Testis (tissue), 3 donors: Measurements from ENCODE around the gene SPIN1. TPM values are rescaled to one million over a fixed set of nuclear protein-coding genes. Genes with fewer than 3 reads are reported as not detected.

Experiments
- DNase-seq: peaks from one replicate; pipeline ENCODE4 v3.0.0-alpha.2; 2019
- H3K27ac ChIP-seq, 2 donors: fragments of 200-600 bp; sonication (generic); one replicate each; pipeline ENCODE4 v1.5.1; 2019
- H3K27me3 ChIP-seq: fragments of 200-600 bp; sonication (generic); one replicate; pipeline ENCODE4 v1.5.1; 2019
- H3K36me3 ChIP-seq: fragments of 200-600 bp; sonication (generic); one replicate; pipeline ENCODE4 v1.5.1; 2017; ENCODE audit warnings: low read depth; ENCODE audit errors: missing control alignments
- H3K4me1 ChIP-seq: fragments of 200-600 bp; sonication (generic); one replicate; pipeline ENCODE4 v1.5.1; 2019
- H3K4me3 ChIP-seq, 2 donors: fragments of 200-600 bp; sonication (generic); one replicate each; pipeline ENCODE4 v1.5.1; 2017 to 2019
- H3K9me3 ChIP-seq: fragments of 200-600 bp; sonication (generic); one replicate; pipeline ENCODE4 v1.5.1; 2017
- POLR2A ChIP-seq: fragments of 450-650 bp; IDR thresholded peaks from one replicate; pipeline ENCODE4 v1.6.1; 2017; ENCODE audit warnings: antibody characterized with exemption, mild to moderate bottlenecking, moderate library complexity
- WGBS, 2 donors: methylation state at CpG; one replicate each; pipeline ENCODE4 v1.1.5; 2018; 5-methylcytosine and 5-hydroxymethylcytosine counted together
- intact Hi-C: fragments of 100-400 bp; cut with DNase I; formaldehyde crosslinking; loops from one replicate; pipeline ENCODE4 v1.15.1; 2023; ENCODE audit warnings: low total_unique reads
- polyA plus RNA-seq: library from polyadenylated mRNA; stranded (reverse); fragments of 350-450 nt; fragmentation: Illumina TruSeq; extraction: RNeasy Lipid Tissue Mini Kit (QIAGEN cat#74804); gene quantifications from one replicate; pipeline ENCODE4 v1.2.3, GENCODE V29; 2014; ENCODE audit warnings: low read depth, low replicate concordance; ENCODE audit not compliant: insufficient read depth
- total RNA-seq, 2 donors: library from RNA; depleted of rRNA; stranded (reverse); fragments of >200 nt; gene quantifications; one replicate each; pipeline ENCODE4 v1.2.3, GENCODE V29; 2016
- TF ChIP-seq, protein P1 (sequence below), 3 experiments: fragments of 450-650 bp in 2 of 3; fragments of 200-600 bp in 1 of 3; sonication (generic) in 1 of 3; IDR thresholded peaks; one replicate each; pipeline ENCODE4 v1.5.1; 2016 to 2019; ENCODE audit warnings: antibody characterized with exemption in 3 of 3, mild to moderate bottlenecking in 2 of 3, moderate library complexity in 1 of 3

Gene SPIN1
- total and polyA plus RNA-seq, 3 donors from 2014 or later = 93.7 to 139 (median 119) TPM

DNA sequence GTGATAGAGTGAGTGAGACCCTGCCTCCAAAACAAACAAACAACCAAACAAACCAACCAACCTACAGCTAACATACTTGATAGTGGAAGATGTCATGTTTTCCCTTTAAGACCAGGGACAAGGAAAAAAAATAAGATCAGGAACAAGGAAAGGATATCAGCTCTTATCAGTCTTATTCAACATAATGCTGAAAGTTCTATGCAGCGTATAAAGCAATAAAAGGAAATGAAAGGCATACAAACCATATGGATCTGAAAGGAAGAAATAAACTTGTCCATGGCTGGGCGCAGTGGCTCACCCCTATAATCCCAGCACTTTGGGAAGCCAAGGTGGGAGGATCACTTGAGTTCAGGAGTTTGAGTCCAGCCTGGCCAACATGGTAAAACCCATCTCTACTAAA lies 23.5 kb upstream of the SPIN1 start:
- no peak overlapping the region for H3K27ac ChIP-seq
- no peak for DNase-seq

DNA sequence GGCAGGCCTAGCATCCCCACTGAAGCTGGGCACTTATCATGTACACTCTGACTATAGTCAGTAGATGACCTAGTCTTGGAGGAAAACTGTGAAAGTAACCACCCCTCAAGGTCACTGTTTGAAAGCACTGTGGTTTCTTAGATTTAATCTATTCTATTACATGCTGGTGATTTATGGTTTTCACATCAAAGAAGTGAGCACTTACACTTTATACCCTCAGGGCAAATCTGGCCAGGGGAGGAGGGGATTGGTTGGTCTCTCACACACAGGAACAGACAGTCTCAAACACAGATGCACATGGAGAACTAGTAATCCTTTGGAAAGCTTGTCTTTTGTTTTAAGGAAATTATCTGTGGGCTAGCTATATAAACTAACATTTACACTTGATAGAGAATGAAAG lies 17.9 kb upstream of the SPIN1 start:
- H3K36me3 ChIP-seq = no peaks in the 10 kb centered on the region
- no peaks in the 10 kb centered on the region for H3K9me3 ChIP-seq
- no peak overlapping the region for H3K4me3 ChIP-seq
- TF ChIP-seq, protein P1, sequence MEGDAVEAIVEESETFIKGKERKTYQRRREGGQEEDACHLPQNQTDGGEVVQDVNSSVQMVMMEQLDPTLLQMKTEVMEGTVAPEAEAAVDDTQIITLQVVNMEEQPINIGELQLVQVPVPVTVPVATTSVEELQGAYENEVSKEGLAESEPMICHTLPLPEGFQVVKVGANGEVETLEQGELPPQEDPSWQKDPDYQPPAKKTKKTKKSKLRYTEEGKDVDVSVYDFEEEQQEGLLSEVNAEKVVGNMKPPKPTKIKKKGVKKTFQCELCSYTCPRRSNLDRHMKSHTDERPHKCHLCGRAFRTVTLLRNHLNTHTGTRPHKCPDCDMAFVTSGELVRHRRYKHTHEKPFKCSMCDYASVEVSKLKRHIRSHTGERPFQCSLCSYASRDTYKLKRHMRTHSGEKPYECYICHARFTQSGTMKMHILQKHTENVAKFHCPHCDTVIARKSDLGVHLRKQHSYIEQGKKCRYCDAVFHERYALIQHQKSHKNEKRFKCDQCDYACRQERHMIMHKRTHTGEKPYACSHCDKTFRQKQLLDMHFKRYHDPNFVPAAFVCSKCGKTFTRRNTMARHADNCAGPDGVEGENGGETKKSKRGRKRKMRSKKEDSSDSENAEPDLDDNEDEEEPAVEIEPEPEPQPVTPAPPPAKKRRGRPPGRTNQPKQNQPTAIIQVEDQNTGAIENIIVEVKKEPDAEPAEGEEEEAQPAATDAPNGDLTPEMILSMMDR (IDR thresholded peaks at IDR 0.05) = no peak
- intact Hi-C loops = no loop called here
- no peaks in the 10 kb centered on the region for H3K27me3 ChIP-seq
- no peaks in the 10 kb centered on the region for H3K4me1 ChIP-seq
- no peak for DNase-seq
- H3K27ac ChIP-seq = no peak overlapping the region

More for the DNA sequence above, 23.5 kb upstream of the SPIN1 start:
- TF ChIP-seq POLR2A = no peak
- TF ChIP-seq, protein P1 (IDR thresholded peaks at IDR 0.05) = no peak
- H3K36me3 ChIP-seq = no peaks in the 10 kb centered on the region
- no peak overlapping the region for H3K4me3 ChIP-seq
- no peaks in the 10 kb centered on the region for H3K9me3 ChIP-seq
- intact Hi-C loops = no loop called here
- no peaks in the 10 kb centered on the region for H3K27me3 ChIP-seq
- H3K4me1 ChIP-seq = no peaks in the 10 kb centered on the region
- WGBS, 2 donors = 98 to 100% methylated on average over 2 of the region's 2 CpGs

DNA sequence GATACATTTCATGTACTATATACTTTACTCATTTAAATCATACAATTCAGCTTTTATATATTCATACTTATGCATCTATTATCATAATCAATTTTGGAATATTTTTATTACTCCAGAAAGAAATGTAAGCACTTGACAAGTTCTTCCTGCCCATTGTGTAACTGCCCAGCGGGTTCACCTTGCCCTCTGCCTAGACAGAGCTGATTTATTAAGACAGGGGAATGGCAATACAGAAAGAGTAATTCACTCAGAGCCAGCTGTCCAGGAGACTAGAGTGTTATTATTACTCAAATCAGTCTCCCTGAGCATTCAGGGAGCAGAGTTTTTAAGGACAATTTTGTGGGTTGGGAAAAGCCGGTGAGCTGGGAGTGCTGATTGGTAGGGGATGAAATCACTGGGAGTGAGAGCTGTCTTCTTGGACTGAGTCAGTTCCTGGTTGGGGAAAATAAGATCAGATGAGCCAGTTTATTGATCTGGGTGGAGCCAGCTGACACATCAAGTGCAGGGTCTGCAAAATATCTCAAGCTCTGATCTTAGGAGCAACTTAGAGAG lies 16.1 kb upstream of the SPIN1 start:
- DNase-seq = no peak

DNA sequence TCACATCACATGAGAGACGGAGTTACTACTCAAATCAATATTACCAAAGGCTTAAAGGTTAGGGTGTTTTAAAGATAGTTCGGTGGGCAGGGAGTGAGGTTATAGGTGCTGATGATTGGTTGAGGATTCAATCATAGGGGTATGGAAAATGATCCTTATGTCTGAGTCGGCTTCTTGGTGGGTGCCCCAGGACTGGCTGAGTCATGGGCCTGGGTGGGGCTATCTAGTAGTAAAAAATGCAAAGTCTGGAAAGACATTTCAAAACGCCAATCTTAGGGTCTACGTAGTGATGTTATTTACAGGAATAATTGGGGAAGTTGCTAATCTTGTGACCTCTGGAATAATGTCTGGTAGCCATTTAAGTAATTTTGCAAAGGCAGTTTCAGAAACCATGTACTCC lies 15.2 kb upstream of the SPIN1 start:
- Histone ChIP-seq H3K4me3 (no peak overlapping the region), H3K27ac (no peak overlapping the region), H3K4me1 (no peaks in the 10 kb centered on the region), H3K36me3 (no peaks in the 10 kb centered on the region), H3K27me3 (no peaks in the 10 kb centered on the region), H3K9me3 (no peaks in the 10 kb centered on the region)
- DNase-seq = no peak
- intact Hi-C loops = no loop called here
- TF ChIP-seq, protein P1 (IDR thresholded peaks at IDR 0.05) = no peak
- no peak for TF ChIP-seq POLR2A
- 87 to 94% methylated on average over 5 of the region's 5 CpGs for WGBS, 2 donors

More for the DNA sequence above, 16.1 kb upstream of the SPIN1 start:
- H3K36me3 ChIP-seq = no peaks in the 10 kb centered on the region
- WGBS, 2 donors = 75 to 82% methylated on average over 2 of the region's 2 CpGs
- H3K4me3 ChIP-seq = no peak overlapping the region
- H3K27me3 ChIP-seq = no peaks in the 10 kb centered on the region
- H3K27ac ChIP-seq = no peak overlapping the region
- H3K9me3 ChIP-seq = no peaks in the 10 kb centered on the region
- TF ChIP-seq POLR2A = no peak
- TF ChIP-seq, protein P1 (IDR thresholded peaks at IDR 0.05) = no peak
- no peaks in the 10 kb centered on the region for H3K4me1 ChIP-seq
- intact Hi-C loops = no loop called here

DNA sequence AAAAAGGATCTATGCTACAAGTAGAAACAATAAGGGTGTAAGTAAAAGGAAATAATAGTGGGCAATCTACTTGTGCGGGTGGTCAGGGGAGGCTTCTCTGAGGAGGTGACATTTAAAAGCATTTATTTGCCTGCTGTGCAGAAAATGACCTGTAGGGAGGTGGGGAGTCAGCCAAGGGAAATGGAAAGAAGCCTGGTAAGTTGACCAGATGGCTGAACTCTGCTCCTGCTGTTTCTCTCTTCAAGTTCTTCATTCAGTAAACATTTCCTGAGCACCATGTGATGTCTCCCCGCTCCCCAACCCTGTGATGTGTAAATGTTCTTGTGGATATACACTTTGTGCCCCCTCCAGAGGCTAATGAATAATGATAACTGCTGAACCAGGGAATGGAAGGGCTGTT lies 9.9 kb upstream of the SPIN1 start:
- no peak overlapping the region for H3K4me3 ChIP-seq
- no peaks in the 10 kb centered on the region for H3K27me3 ChIP-seq
- intact Hi-C loops = no loop called here
- WGBS, 2 donors = 80 to 86% methylated on average over 2 of the region's 2 CpGs
- no peaks in the 10 kb centered on the region for H3K9me3 ChIP-seq
- no peaks in the 10 kb centered on the region for H3K4me1 ChIP-seq
- no peak overlapping the region for H3K27ac ChIP-seq
- no peaks in the 10 kb centered on the region for H3K36me3 ChIP-seq
- TF ChIP-seq, protein P1 (IDR thresholded peaks at IDR 0.05) = no peak
- TF ChIP-seq POLR2A = no peak
- no peak for DNase-seq
